NCI-H187 (cell line): Measurements from ENCODE around the gene CTXN2.
A peak's percentile ranks its signal among the peaks of the same experiment; 100 is the strongest.

ENCODE experiments used
- DNase-seq, 2 experiments: peaks; one replicate each; lab custom pipeline; 2025; lab: John Stamatoyannopoulos, UW

Gene CTXN2

GRCh38 chr15:48191574-48192225 lies at the start of gene CTXN2:
Gene CTXN2 (plus strand): TSS chr15:48191665. CDS start chr15:48201301, 9,636 bp downstream.
- peak in 1 of 2 experiments; percentile 12 for DNase-seq

- DNase-seq = no peak
Measured at GRCh38 chr15:48143856-48144255, 47.6 kb upstream of the CTXN2 start.

- DNase-seq = no peak
Measured at GRCh38 chr15:48144889-48145288, 46.6 kb upstream of the CTXN2 start.

- no peak for DNase-seq
Measured at GRCh38 chr15:48145923-48146322, 45.5 kb upstream of the CTXN2 start.

- DNase-seq = no peak
Measured at GRCh38 chr15:48147358-48147757, 44.1 kb upstream of the CTXN2 start.

- DNase-seq = no peak
Measured at GRCh38 chr15:48149858-48150257, 41.6 kb upstream of the CTXN2 start.

- no peak for DNase-seq
Measured at GRCh38 chr15:48153526-48153925, 37.9 kb upstream of the CTXN2 start.

GRCh38 chr15:48168616-48169015 lies 22.8 kb upstream of the CTXN2 start:
- no peak for DNase-seq

GRCh38 chr15:48170981-48171380 lies 20.5 kb upstream of the CTXN2 start:
- DNase-seq = no peak

GRCh38 chr15:48175126-48175525 lies 16.3 kb upstream of the CTXN2 start:
- DNase-seq = no peak

GRCh38 chr15:48176112-48176511 lies 15.4 kb upstream of the CTXN2 start:
- no peak for DNase-seq

- DNase-seq = no peak
Measured at GRCh38 chr15:48176957-48177356, 14.5 kb upstream of the CTXN2 start.

GRCh38 chr15:48177383-48177765 lies 14.1 kb upstream of the CTXN2 start:
- DNase-seq = no peak

GRCh38 chr15:48177766-48178647 lies 13.5 kb upstream of the CTXN2 start, which contains the start of gene MYEF2:
Gene MYEF2 (minus strand): TSS chr15:48178295. CDS start chr15:48178237, 58 bp downstream.
- DNase-seq = peak in 1 of 2 experiments; percentile 25

- DNase-seq = no peak
Measured at GRCh38 chr15:48178648-48178931, 12.9 kb upstream of the CTXN2 start.

GRCh38 chr15:48182749-48183148 lies 8.7 kb upstream of the CTXN2 start:
- DNase-seq = no peak

- no peak for DNase-seq
Measured at GRCh38 chr15:48185529-48185928, 5.9 kb upstream of the CTXN2 start.

- DNase-seq = no peak
Measured at GRCh38 chr15:48186271-48186670, 5.2 kb upstream of the CTXN2 start.

GRCh38 chr15:48190932-48191573 lies 412 bp upstream of the CTXN2 start:
- peak in 1 of 2 experiments; percentile 25 for DNase-seq

- DNase-seq = no peak
Measured at GRCh38 chr15:48202068-48202467, 10.6 kb downstream of the CTXN2 start.

- no peak for DNase-seq
Measured at GRCh38 chr15:48205981-48206380, 14.5 kb downstream of the CTXN2 start, which contains the start of gene SLC12A1. Gene SLC12A1 (plus strand): TSS chr15:48206302. CDS start chr15:48207720, 1,418 bp downstream.

- DNase-seq = no peak
Measured at GRCh38 chr15:48221261-48221660, 29.8 kb downstream of the CTXN2 start.

GRCh38 chr15:48221885-48222284 lies 30.4 kb downstream of the CTXN2 start:
- peak; percentile 8 to 37 for DNase-seq
